HepG2 (cell line): ENCODE data around the gene TECTB. TPM values are rescaled to one million over a fixed set of nuclear protein-coding genes. Genes with fewer than 3 reads are reported as not detected.

ENCODE experiments used
- ARNT ChIP-seq: fragments of 450-650 bp; IDR thresholded peaks from 2 replicates; pipeline ENCODE4 v1.6.1; 2017
- EHMT2 ChIP-seq: fragments of 200-600 bp; sonication (generic); IDR thresholded peaks from 2 replicates; pipeline ENCODE4 v1.7.0; 2017; ENCODE audit warnings: antibody characterized with exemption, low read depth, low read length, borderline replicate concordance
- FLYWCH1 ChIP-seq: sonication (generic); formaldehyde crosslinking; IDR thresholded peaks from 2 replicates; pipeline ENCODE4 v1.8.1; 2023; ENCODE audit warnings: mild to moderate bottlenecking, missing genetic modification reagents
- KLF9 ChIP-seq: IDR thresholded peaks from 2 replicates; pipeline ENCODE4 v1.6.1; 2016; ENCODE audit warnings: low read depth
- MED1 ChIP-seq: sonication (generic); formaldehyde crosslinking; IDR thresholded peaks from 2 replicates; pipeline ENCODE4 v1.4.0; 2020; ENCODE audit warnings: missing genetic modification reagents
- MTF2 ChIP-seq: sonication (generic); formaldehyde crosslinking; IDR thresholded peaks from 2 replicates; pipeline ENCODE4 v1.5.0; 2020; ENCODE audit warnings: missing genetic modification reagents, borderline replicate concordance
- NR2C2 ChIP-seq: sonication (generic); formaldehyde crosslinking; IDR thresholded peaks from 2 replicates; pipeline ENCODE4 v1.4.0; 2020; ENCODE audit warnings: missing genetic modification reagents, mild to moderate bottlenecking, moderate library complexity, borderline replicate concordance
- RFXAP ChIP-seq: sonication (generic); formaldehyde crosslinking; IDR thresholded peaks from 2 replicates; pipeline ENCODE4 v1.4.0; 2020; ENCODE audit warnings: missing genetic modification reagents, borderline replicate concordance
- SRF ChIP-seq: IDR thresholded peaks from 2 replicates; pipeline ENCODE4 v1.6.1; 2011; ENCODE audit warnings: mild to moderate bottlenecking, low read depth, low read length, moderate library complexity
- TOE1 ChIP-seq: sonication (generic); formaldehyde crosslinking; IDR thresholded peaks from 2 replicates; pipeline ENCODE4 v1.4.0; 2020; ENCODE audit warnings: mild to moderate bottlenecking, missing genetic modification reagents
- ZMYM4 ChIP-seq: sonication (generic); formaldehyde crosslinking; IDR thresholded peaks from 2 replicates; pipeline ENCODE4 v1.8.1; 2023; ENCODE audit warnings: mild to moderate bottlenecking, missing genetic modification reagents
- ZNF589 ChIP-seq: sonication (generic); formaldehyde crosslinking; conservative IDR thresholded peaks from 2 replicates; pipeline ENCODE4 v1.8.0; 2022; ENCODE audit warnings: mild to moderate bottlenecking, moderate library complexity, missing genetic modification reagents
- polyA plus RNA-seq, 8 experiments: library from polyadenylated mRNA; depleted of rRNA in 3 of 8; stranded (reverse) in 7 of 8; unstranded in 1 of 8; fragments of >200 nt; fragmentation: Illumina TruSeq in 4 of 8; extraction: Trizol in 4 of 8; gene quantifications; 2 replicates each; pipeline versions ENCODE4 v1.2.1 to v1.2.3, GENCODE V29; 2011 to 2016; ENCODE audit warnings: low read depth in 4 of 8, missing spikeins in 1 of 8, mixed read lengths in 1 of 8; ENCODE audit not compliant: insufficient read depth in 1 of 8
- total RNA-seq, 5 experiments: library from RNA; depleted of rRNA; stranded (reverse); fragments of >200 nt; fragmentation: Illumina TruSeq; extraction: Trizol; gene quantifications; 2 replicates each; pipeline ENCODE4 v1.2.3, GENCODE V29; 2016; ENCODE audit warnings: low read depth in 1 of 5
- TF ChIP-seq, protein P1 (sequence below): sonication (generic); formaldehyde crosslinking; IDR thresholded peaks from 2 replicates; pipeline ENCODE4 v1.4.0; 2020; ENCODE audit warnings: mild to moderate bottlenecking, missing genetic modification reagents, borderline replicate concordance
- TF ChIP-seq, protein P2 (sequence below): sonication (generic); IDR thresholded peaks from 2 replicates; pipeline ENCODE4 v1.6.1; 2016; ENCODE audit warnings: low read depth, borderline replicate concordance
- TF ChIP-seq, protein P3 (sequence below): sonication (generic); formaldehyde crosslinking; IDR thresholded peaks from 2 replicates; pipeline ENCODE4 v1.4.0; 2020; ENCODE audit warnings: missing genetic modification reagents
- TF ChIP-seq, protein P4 (sequence below): sonication (generic); formaldehyde crosslinking; IDR thresholded peaks from 2 replicates; pipeline ENCODE4 v1.5.0; 2020; ENCODE audit warnings: mild to moderate bottlenecking, missing genetic modification reagents, moderate library complexity

The TECTB gene
- total and polyA plus RNA-seq, 2 of the 13 experiments (the other 11 are each of a cell fraction or from before 2014, with no cell fraction given) = 0.78 to 1.8 TPM

DNA sequence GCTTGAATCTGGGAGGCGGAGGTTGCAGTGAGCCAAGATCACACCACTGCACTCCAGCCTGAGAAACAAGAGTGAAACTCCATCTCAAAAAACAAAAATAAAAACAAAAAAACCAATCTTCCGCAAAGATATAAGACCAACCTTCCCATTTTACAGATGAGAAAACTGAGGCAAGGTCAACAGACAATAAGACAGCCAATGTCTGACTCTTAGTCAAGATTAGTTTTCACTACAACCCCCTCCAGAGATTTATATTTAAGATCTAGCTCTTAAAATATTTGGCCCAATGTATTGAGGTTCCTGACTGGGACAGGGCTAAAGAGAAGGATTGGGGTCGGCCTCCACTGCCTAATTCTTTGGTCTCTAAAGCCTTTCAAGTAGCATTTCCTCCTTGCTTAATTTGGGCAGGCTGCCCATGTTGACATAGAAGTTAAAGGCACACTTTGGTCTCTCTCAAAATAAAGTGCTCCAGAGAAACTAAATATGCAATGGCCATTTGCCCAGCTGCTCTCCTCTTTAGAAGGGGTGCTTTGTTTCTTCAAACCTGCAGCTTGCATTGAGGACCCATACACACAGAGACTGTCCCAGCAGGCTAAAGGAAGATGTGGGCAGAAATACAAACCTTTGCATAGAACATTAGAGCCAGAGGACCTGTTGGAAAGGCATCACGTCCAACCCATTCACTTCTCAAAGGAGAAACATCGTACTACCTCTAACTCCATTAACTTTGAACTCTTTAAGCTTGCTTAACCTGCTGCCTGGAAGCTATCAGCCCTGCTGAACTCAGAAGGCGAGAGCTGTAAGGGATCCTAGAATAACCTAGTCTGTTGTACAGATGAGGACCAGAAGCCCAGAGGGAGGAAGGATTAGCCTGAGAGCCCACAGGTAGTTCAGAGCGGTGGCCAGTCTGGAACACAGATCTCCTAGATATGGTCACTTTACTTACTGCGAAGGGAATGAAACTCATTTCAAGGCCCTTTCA is 3.9 kb downstream of the TECTB start (continued):
- TF ChIP-seq, protein P1, sequence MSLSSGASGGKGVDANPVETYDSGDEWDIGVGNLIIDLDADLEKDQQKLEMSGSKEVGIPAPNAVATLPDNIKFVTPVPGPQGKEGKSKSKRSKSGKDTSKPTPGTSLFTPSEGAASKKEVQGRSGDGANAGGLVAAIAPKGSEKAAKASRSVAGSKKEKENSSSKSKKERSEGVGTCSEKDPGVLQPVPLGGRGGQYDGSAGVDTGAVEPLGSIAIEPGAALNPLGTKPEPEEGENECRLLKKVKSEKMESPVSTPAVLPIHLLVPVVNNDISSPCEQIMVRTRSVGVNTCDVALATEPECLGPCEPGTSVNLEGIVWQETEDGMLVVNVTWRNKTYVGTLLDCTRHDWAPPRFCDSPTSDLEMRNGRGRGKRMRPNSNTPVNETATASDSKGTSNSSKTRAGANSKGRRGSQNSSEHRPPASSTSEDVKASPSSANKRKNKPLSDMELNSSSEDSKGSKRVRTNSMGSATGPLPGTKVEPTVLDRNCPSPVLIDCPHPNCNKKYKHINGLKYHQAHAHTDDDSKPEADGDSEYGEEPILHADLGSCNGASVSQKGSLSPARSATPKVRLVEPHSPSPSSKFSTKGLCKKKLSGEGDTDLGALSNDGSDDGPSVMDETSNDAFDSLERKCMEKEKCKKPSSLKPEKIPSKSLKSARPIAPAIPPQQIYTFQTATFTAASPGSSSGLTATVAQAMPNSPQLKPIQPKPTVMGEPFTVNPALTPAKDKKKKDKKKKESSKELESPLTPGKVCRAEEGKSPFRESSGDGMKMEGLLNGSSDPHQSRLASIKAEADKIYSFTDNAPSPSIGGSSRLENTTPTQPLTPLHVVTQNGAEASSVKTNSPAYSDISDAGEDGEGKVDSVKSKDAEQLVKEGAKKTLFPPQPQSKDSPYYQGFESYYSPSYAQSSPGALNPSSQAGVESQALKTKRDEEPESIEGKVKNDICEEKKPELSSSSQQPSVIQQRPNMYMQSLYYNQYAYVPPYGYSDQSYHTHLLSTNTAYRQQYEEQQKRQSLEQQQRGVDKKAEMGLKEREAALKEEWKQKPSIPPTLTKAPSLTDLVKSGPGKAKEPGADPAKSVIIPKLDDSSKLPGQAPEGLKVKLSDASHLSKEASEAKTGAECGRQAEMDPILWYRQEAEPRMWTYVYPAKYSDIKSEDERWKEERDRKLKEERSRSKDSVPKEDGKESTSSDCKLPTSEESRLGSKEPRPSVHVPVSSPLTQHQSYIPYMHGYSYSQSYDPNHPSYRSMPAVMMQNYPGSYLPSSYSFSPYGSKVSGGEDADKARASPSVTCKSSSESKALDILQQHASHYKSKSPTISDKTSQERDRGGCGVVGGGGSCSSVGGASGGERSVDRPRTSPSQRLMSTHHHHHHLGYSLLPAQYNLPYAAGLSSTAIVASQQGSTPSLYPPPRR (CRISPR knock-in tag) = no peak
- TF ChIP-seq NR2C2 (CRISPR knock-in tag) (no peak), ZNF589 (CRISPR knock-in tag) (no peak), MTF2 (CRISPR knock-in tag) (peak; percentile 47; the same call in 1 of the 2 replicates), FLYWCH1 (CRISPR knock-in tag) (no peak), TOE1 (CRISPR knock-in tag) (no peak), EHMT2 (peak; percentile 34; the same call in 1 of the 2 replicates), ARNT (no peak), MED1 (peak; percentile 65), KLF9 (CRISPR knock-in tag) (no peak), ZMYM4 (CRISPR knock-in tag) (0 out of 2 replicates have a peak, but pooled peaks have one; percentile 24), SRF (peak; percentile 85), RFXAP (CRISPR knock-in tag) (no peak)
- TF ChIP-seq, protein P2, sequence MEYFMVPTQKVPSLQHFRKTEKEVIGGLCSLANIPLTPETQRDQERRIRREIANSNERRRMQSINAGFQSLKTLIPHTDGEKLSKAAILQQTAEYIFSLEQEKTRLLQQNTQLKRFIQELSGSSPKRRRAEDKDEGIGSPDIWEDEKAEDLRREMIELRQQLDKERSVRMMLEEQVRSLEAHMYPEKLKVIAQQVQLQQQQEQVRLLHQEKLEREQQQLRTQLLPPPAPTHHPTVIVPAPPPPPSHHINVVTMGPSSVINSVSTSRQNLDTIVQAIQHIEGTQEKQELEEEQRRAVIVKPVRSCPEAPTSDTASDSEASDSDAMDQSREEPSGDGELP = no peak
- TF ChIP-seq, protein P3, sequence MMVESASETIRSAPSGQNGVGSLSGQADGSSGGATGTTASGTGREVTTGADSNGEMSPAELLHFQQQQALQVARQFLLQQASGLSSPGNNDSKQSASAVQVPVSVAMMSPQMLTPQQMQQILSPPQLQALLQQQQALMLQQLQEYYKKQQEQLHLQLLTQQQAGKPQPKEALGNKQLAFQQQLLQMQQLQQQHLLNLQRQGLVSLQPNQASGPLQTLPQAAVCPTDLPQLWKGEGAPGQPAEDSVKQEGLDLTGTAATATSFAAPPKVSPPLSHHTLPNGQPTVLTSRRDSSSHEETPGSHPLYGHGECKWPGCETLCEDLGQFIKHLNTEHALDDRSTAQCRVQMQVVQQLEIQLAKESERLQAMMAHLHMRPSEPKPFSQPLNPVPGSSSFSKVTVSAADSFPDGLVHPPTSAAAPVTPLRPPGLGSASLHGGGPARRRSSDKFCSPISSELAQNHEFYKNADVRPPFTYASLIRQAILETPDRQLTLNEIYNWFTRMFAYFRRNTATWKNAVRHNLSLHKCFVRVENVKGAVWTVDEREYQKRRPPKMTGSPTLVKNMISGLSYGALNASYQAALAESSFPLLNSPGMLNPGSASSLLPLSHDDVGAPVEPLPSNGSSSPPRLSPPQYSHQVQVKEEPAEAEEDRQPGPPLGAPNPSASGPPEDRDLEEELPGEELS (CRISPR knock-in tag) = peak; percentile 57; the same call in 1 of the 2 replicates
- TF ChIP-seq, protein P4, sequence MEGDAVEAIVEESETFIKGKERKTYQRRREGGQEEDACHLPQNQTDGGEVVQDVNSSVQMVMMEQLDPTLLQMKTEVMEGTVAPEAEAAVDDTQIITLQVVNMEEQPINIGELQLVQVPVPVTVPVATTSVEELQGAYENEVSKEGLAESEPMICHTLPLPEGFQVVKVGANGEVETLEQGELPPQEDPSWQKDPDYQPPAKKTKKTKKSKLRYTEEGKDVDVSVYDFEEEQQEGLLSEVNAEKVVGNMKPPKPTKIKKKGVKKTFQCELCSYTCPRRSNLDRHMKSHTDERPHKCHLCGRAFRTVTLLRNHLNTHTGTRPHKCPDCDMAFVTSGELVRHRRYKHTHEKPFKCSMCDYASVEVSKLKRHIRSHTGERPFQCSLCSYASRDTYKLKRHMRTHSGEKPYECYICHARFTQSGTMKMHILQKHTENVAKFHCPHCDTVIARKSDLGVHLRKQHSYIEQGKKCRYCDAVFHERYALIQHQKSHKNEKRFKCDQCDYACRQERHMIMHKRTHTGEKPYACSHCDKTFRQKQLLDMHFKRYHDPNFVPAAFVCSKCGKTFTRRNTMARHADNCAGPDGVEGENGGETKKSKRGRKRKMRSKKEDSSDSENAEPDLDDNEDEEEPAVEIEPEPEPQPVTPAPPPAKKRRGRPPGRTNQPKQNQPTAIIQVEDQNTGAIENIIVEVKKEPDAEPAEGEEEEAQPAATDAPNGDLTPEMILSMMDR (CRISPR knock-in tag) = no peak
